HG02588 (cell line): Measurements from ENCODE around the gene ACVR2A.

Experiments
- ATAC-seq: cut with Tn5 transposase; IDR thresholded peaks from one replicate; pipeline ENCODE4 v1.9.1; 2021; ENCODE audit warnings: mild to moderate bottlenecking, moderate library complexity; ENCODE audit not compliant: unreplicated experiment

The ACVR2A gene

GRCh38 chr2:147854557-147855134, 9.8 kb downstream of the ACVR2A start:
- no peak for ATAC-seq

DNA sequence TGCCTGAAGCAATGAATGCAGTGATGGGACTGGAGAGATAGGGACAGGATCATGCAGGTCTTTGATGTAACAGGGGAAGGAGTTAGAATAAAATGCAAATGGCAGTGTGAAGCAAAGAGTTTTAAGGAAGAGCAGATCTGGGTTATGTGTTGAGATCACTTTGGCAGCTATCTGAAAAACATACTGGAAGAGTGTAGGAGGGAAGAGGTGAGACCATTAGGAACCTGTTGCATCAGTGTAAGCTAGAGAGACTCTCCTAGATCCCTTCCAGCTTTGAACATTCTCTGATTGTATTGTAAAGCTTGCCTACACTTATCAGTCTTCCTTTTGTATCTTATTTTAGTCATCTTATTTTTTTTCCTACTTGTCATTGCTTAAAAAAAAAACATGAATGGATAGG, 10.5 kb downstream of the ACVR2A start:
- ATAC-seq, result no peak

DNA sequence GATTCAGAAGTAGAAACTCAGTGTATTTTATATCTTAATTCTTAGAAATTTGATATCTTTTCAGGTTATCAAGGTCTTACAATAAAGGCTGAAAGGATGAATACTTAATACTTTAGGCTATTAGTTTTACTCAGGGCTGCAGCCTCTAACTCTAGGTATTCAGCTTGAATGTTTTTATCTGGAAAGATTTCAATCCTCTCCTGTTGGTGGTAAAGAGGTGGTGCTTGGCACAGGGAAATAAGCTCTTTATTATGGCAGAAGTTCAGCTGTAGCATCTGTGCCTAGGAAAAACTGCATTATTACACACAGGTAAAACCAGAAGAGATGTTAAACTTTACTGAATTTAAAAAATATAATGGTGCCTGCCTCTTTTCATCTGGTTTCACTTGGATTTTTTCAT, 11.1 kb downstream of the ACVR2A start:
- ATAC-seq, result no peak

GRCh38 chr2:147860009-147860408, 15.2 kb downstream of the ACVR2A start:
- no peak for ATAC-seq

DNA sequence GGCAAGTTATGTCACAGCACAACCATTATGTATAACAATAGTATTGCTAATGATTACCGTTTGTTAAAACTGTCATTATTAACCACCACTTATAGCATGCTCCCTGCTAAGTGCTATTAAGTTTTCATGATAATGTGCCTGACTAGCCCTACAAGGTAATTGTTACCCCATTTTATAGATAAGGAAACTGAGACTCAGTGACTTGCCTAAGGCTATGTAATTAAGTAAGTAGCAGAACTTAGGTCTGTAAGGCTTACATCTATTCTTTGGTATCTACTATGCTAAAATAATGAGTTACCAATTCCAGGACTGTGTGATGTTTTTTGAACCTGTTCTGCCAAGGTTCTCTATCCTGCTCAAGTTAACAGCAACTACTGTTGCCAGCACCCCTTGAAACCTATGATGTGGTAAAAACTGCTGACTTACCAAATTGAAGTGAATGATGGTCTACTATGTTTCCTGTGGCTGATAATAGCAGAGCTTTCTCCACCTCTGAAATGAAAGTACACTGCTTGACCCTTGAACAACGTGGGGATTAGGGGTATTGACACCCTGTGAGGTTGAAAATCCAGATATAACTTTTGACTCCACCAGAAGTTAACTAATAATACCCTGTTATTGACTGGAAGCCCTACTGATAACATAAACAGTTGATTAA, 18.2 kb downstream of the ACVR2A start:
- no peak for ATAC-seq

DNA sequence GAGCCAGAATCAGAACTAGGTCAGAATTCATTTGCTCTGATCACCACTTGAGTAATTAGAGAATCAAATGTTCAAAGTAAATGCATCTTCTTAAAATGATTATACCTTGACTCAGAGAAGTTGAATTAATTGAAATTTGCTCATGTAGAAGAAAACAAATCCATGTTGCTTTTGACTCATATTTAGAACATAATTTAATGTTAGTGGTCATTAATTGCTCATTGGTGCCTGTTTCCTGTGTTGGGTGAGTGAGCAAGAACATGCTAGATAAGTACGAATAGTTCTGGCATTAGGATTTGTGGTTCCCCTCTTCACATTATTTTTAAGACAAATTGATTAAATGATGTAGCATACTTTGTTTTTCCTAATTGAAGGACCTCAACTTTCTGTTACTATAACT, 19.0 kb downstream of the ACVR2A start:
- ATAC-seq, result no peak

- ATAC-seq, result no peak
Measured at GRCh38 chr2:147865560-147865959, 20.7 kb downstream of the ACVR2A start.

DNA sequence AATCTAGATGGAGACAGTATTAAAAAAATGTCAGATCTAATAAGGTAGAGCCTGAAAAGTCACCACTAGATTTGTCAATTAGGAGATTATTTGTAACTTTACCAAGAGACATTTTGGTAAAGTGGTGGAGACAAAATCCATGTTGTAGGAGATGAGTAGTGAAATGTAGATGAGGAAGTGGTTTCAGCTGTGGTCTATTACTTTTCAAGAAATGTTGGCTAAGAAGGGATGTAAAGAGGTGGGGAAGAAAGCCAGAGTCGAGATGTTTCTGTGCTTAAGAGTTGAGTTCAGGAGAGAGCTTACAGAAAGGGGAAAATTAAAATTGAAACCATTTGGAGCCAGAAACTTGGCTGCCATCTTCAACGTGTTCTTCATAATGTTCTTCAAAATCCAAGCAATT, 22.2 kb downstream of the ACVR2A start:
- no peak for ATAC-seq

DNA sequence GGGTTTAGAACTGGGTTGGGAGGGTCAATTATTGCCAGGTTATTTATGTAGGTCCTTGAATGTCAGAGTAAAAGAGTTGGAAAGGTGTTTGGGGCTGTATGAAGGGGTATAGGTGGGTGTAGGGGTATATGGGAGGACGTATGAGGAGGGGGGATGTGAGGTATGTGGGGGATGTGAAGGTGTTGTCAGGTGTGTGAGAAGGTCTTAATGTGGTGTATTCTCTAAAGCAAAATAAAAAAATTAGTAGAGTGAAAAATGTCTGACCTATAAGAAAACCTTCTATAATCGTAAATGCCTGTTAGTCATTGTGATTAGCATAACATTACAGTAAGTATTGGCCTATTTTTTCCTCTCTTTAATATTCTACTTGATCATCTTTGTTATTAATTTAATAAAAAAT, 25.1 kb downstream of the ACVR2A start:
- ATAC-seq, result no peak

DNA sequence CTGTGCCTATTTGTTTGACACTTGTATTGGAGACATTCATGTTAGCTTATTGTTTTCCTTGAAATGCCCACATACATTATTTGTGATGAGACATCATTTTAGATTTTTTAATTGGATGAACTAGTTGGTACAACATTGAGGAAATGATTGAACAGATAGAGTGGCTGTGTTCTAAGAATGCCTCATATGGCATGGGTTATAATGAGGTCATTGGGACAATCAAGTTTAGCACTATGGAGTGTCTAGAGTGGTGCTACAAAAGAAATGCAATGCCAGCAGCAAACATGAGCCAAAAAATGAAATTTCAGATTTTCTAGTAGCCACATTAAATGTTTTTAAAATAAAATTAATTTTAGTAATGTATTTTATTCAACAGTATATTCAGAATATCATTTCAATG, 28.1 kb downstream of the ACVR2A start:
- no peak for ATAC-seq

GRCh38 chr2:147873859-147874483, 29.1 kb downstream of the ACVR2A start:
- no peak for ATAC-seq

DNA sequence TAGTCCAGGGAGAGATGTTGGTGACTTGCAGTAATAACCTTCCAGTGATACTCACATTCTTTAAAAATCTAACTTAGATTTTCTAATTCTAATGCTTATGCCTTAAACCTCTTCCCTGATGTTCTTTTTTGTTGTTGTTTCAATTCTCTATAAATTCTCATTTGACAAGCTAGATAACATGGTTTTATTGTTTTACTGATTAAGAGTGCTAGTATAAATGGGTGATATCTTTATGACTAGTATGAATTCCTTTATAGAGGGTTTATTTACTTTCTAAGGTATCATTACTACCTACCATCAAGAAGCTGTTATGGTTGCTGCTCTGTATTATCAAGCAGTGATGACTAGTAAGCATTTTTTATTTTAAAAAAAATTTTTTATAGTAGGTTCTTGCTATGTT, 35.0 kb downstream of the ACVR2A start:
- ATAC-seq, result no peak

- ATAC-seq, result no peak
Measured at GRCh38 chr2:147882631-147883030, 37.8 kb downstream of the ACVR2A start.

DNA sequence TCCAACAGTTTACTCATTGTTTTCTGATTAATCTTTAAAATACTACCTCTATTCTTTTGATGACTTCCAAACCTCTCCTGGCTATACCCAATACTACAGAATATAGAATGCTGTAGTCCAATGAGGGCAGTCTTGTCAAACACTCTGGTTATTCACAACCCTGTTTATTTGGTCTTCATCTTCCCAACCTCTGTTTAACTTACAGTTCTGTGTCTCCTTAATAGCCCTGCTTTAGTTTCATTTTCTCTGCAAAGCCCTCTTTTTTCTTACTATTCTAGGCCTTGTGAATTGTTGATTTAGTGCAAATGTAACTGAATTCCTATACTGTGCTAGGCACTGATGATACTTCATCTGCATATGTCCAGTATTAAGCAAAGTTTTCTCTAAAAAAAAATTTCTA, 40.0 kb downstream of the ACVR2A start:
- ATAC-seq, result no peak

DNA sequence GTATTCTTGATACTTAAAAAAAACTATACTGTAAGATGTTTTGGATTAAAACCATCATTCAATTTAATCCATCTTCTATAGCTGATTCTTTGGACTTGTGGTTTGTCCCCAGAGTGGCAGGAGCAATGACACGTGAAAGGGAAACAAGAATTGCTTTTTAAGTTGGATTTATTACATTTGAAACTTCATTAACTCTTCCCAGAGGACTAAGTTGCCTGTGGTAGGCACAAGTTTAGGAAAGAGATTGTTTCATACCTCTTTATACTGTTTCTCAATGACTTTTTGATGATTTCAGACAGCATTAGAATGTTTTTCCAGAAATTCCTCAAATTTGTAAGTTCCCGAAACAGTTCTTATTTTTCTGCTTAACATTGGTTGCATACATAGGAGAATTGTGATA, 41.3 kb downstream of the ACVR2A start:
- ATAC-seq, result no peak

GRCh38 chr2:147888680-147889079, 43.9 kb downstream of the ACVR2A start:
- peak; percentile 59 for ATAC-seq

- no peak for ATAC-seq
Measured at GRCh38 chr2:147904051-147904450, 59.2 kb downstream of the ACVR2A start.

DNA sequence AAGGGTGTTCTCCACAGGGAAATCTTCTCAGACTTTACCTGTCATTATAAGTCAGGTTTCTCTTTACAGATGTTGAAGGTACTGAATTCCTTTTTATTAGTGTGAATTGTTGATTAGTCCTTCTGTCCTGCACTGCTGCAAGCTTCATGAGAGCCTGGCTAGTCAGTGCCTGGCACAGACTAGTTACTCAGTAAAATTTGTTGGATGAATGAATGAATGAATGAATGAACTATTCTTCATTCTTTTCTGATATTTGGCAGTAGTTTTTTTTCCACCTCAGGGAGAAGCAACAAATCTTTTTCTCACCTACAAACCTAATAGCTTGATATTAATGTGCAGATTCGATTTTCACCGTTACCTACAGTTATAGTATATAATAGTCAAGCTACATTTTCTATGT, 64.3 kb downstream of the ACVR2A start:
- ATAC-seq, result no peak

- no peak for ATAC-seq
Measured at GRCh38 chr2:147910990-147911473, 66.2 kb downstream of the ACVR2A start.

- ATAC-seq, result no peak
Measured at GRCh38 chr2:147913701-147914480, 69.1 kb downstream of the ACVR2A start.

GRCh38 chr2:147916067-147916466, 71.2 kb downstream of the ACVR2A start:
- ATAC-seq, result no peak

DNA sequence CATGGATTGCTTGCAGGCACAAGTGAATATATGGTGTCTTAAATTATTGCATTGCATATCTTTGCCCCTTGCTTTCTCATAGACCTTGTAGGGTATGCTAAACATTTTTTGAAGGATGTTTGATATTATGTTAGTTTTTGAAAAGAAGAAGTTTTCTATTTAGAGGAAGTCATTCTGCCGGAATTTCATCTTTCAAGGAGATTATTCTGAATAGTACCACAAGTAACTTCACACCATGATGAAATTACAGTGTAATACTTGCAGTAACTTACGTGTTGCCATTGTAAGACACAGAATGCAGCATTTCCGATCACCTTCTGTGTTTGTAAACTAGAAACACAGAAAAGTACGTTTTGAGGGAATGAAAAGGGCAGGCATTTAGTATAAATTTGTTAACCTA, 71.9 kb downstream of the ACVR2A start:
- no peak for ATAC-seq
